A673 (cell line): Measurements from ENCODE around the gene GRB14.

ENCODE experiments used
- CTCF ChIP-seq: fragments of 300-800, 200-600 bp; sonication (generic); conservative IDR thresholded peaks from 2 replicates; pipeline ENCODE4 v1.5.1; 2017; ENCODE audit warnings: low read depth, mild to moderate bottlenecking, antibody characterized with exemption, low read length, moderate library complexity, mixed read lengths
- EZH2 ChIP-seq: fragments of 200-600 bp; sonication (generic); IDR thresholded peaks from 2 replicates; pipeline ENCODE4 v1.6.1; 2017; ENCODE audit warnings: borderline replicate concordance, low read depth, mild to moderate bottlenecking, mixed read lengths, antibody characterized with exemption, low read length; ENCODE audit not compliant: poor library complexity, severe bottlenecking

GRCh38 chr2:164609790-164610189 lies 11.5 kb downstream of the GRB14 start:
- TF ChIP-seq CTCF (no peak), EZH2 (no peak)
